ENCODE data around the gene PDIA5. TPM values are rescaled to one million over a fixed set of nuclear protein-coding genes. Genes with fewer than 3 reads are reported as not detected.

Gene PDIA5
- total RNA-seq, result 38.2 and 58.8 TPM in 2 replicates

DNA sequence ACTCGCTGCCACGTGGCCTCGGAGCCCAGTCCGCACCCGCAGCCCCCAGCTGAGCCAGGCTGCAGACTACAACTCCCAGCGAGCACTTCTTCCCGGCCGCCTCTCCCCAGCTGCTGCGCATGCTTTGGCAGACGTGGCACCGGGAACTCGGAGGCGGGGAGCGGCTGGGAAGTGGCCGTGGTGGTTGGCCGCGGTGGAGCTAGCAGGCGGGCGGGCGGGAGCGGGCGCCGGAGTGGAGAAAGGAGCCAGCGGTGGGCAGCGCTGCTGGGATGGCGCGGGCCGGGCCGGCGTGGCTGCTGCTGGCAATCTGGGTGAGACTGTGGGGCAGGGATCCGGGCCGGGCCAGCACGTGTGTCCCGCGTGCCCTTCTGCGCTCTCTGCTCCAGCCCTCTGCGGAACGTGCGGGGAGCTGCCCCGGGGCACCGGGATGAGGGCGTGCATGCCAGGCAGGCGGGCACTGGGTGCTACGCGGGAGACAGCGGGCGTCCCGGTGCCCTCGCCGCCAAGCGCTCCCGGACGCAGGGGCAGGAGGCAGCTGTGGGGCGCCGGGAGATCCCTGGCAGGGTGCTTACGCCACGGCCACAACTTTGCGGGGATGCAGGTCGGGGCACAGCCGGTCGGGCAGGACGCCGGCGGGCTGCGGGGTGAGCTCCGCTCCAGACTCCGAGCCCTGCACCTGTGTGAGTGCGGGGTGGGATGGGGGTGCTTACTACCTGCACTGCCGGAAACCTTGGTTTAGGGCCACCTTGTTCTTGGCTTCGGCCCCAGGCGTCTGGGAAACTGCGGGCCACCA is at the start of gene PDIA5:
TSS of gene PDIA5 (plus strand) at position 130 of the 793 bp plus-strand sequence. CDS start at position 270, 140 bp downstream.
- peak; percentile 68 for DNase-seq (ENCODE audit: low read depth, low spot score)

DNA sequence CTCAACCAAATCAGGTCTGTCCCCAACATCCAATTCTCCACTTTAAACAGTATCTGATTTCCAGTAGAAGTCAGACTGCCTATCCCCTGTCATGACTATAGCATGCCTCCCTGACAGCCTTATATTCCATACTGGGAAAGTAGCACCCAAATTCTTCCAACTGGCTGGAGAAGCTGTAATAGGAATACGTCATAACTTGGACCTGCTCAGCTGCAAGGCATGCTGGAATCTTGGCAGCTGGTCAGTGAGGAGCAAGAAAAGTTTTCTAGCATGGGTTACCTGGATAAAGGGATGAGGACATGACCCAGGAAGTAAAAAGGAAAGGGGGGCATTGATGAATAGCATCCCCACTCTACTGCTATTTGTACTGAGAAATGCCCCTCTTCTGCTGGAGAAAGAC is 48.1 kb upstream of the PDIA5 start:
- no peak for DNase-seq (ENCODE audit: low read depth, low spot score)

DNA sequence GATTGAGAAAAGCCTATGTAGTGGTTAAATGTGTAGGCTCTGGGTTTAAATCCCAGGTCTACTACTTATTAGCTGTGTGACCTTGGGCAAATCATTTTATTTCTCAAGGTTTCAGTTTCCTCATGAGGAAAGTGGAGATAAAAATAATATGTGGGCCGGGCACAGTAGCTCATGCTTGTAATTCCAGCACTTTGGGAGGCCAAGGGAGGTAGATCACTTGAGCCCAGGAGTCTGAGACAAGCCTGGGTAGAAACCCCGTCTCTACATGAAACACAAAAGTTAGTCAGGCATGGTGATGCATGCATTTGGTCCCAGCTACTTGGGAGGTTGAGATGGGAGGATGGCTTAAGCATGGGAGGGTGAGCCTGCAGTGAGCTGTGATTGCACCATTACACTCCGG is 47.7 kb upstream of the PDIA5 start:
- no peak for DNase-seq (ENCODE audit: low read depth, low spot score)

DNA sequence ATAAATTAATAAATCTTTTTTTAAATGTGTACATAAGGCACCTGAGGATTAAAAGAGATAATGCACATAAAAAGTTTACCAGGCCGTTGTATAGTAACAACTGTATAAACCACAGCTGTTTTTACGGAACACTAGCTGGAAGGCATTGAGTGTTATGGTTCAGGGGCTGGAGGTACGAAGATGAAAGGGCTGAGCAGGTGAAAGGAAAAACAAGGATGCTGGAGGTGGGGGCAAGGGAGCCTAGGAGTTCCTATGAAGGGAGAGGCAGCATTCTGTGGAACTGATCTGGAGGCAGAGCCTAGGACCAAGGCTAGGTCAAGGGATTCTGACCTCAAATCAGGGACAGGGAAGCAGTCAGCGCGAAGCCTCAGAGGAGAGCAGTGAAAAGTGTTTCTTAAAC is 47.2 kb upstream of the PDIA5 start:
- DNase-seq (ENCODE audit: low read depth, low spot score), result no peak

DNA sequence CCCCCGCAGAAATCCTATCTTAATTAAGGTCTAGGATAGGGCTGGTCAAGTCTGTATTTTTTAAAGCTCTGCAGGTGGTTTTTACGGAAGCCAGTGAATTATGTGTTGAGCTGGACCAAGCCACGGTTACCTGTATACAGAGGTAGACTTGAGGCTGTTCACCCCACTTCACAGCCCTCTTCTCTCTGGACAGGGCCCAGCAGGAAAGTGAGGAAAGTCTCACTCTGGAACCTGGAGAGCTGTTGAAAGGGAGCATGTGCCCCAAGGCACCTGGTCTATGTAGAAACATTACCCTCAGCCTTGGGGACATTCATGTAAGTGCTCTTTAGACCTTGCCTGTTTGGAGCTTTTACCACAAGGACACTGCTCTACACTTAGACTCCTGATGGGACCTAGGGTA is 46.1 kb upstream of the PDIA5 start:
- DNase-seq (ENCODE audit: low read depth, low spot score), result no peak

DNA sequence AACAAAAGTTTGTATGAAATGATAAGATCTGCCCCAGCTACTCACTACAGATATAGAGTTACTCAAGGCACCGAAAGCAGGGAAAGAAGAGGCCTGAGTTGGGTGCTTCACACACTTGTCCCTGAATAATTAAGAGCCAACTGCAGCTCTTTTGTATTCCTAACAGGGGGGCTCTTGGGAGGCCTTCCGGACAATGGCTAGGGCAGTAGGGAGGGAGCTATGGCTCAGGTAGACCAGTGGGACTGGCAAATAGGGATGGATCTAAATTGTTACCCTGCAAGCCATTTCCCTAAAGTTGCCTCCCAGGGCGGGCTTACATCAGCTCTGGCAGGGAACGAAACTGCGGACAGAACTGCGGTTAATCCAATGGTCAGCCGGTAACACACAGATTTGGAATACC is 45.4 kb upstream of the PDIA5 start:
- DNase-seq (ENCODE audit: low read depth, low spot score), result no peak

DNA sequence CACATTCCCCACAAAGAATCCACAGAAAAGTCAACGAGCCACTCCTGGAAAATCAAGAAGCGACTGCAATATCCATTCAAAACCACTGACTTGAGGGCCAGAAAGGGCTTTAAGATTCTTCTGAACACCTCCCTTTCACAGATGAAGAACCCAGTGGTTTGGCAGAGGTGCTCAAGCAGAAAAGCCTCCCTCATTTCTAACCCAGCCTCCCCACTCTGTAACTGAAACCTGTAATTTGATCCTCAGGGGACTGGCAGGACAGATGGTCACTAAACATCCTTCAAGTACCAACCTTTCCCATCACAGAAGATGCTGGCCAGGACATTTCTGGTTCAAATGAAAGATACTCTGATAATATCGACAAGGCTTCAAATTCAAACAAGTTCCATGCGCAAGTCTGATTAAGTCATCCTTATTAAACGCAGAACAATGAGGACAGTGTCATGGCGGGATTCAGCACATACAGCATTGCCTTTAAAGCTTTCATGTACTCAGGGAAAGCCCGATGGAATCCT is 44.8 kb upstream of the PDIA5 start:
- no peak for DNase-seq (ENCODE audit: low read depth, low spot score)

DNA sequence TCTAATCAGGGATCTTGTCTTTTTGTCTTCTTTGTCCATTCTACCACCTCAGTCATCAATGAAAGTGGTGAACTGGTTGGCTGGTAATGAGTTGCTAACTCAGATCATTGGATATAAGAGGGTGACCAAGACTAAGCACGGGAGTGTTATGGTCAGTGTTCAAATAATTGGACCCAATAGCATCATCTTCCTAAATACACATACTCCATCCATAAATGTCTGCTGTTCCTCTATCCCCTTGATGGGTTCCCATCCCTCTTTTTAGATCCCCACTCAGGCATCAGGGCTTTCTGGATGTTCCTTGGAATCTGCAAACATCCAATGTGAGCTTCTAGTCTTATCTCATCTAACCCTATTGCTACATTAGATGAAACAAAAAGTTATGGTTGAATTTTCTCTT is 42.8 kb upstream of the PDIA5 start:
- DNase-seq (ENCODE audit: low read depth, low spot score), result no peak

DNA sequence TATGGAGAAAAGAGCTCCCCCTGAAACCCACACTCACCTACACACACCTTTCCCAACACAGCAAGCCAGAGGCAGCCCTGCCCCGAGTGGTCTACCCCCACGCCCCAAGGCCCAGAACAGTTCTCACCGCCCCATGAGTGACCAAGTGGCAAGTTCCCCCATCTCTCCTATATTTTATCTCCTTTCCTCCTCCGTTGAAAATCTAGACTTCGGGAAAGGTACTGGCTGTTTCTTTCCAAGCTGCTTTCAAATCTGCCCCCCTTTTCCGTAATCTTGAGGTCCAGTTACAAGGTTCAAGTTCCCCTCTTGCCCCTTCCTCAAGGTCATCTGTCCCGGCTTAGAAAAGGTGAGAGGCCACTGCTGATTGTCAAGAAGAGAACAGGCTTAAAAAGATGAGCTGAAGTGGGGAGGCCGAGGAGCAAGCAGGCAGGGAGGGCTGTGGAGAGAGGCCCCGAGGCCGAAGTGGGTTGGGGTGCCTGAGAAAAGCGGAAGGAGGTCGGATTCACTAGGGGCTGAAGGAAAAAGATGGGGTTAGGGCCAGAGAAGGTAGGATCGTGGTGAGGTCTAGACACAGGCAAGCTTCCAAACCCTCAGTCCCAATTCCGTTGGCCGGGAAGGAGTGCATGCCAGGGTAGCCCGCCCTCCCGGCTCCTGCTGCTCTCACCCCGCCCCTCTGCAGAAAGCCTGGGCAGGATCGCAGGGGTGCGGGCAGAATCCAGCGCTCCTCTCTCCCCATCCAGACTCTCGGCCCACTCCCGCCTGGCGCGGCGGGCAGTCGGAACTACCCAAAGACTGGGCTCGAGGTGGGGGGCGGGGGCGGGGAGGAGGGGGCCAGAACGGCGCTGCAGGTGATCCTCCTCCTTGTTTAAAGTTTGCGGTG is 40.9 kb upstream of the PDIA5 start:
- no peak for DNase-seq (ENCODE audit: low read depth, low spot score)

DNA sequence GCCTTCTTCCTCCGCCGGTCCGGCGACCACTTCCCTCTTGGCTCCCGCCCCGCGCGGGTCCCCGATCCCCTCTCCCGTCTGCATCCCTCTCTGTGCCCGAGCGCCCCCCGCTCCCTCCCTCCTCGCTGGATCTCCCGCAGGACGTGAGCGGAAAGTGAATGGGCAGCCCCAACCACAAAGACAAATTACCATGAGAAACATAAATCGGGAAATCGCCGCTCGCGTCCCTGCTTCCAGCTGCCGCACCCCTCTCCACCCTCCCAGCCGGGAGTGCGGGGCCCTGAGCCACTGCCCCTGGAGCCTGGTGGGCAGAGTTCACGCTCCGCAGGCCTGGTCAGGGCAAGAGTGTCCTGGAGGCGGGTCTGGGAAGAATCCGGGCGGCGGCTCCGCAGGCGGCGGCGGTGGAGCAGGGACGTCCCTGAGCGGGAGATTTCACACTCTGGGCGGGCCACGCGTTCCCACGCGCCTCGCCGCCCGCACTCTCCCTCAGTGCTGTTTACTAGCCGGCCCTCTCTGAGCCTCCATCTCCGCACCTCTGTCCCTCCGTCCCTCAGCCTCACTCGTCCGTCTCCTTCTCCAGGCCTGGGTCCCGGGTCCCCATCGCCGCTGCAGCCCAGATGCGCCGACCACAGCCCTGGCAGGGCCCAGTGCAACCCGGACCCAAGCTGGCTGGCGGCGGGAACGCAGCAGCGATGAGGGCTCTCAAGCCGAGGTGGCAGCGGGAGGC is 40.1 kb upstream of the PDIA5 start:
- DNase-seq (ENCODE audit: low read depth, low spot score), result no peak

DNA sequence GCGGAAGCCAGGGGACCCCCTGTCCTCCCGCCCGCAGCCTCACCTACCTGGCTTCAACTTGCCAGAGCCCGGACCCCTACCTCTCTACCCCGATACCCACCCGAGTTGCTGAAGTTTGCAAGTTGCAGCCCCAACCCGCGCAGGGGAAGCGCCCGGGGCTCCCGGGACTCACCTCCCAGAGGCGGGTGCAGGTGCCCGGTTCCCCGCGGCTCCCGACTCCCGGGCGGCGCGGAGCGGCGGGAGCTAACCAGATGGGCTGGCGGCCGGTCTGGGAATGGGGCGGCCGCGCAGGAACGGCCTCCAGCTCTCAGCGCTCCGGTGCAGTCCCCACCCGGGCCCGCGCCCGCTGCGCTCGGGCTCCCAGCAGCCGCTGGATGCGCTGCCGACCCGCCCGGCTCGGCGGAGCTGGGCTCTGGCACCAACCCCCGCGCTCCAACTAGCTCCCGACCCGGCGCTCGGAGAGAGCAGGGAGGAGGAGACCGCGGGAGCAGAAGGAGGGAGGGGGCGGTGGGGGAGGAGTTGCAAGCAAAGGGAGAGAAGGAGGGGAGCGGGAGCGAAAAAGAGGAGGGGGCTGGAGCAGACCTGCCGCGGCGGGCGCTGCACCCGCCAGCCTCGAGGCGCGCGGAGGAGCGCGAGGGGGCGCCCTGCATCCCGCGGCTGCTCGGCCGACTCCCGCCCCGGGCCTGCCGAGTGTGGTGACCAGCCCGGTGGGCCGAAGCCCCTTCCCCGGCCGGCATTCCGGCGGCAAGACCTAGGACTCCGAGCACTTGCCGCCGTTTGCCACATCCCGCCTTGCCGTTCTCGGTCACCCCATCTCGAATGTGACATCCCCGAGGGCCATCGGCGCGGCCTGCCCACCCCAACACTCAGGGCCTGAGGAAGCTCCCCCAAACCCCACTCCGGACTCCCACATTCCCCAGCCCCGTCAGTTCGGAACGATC is 39.3 kb upstream of the PDIA5 start, which contains the start of gene SEMA5B:
TSS of gene SEMA5B (minus strand) at position 472 of the 941 bp plus-strand sequence. CDS start 66,500 bp downstream, outside the sequence.
- no peak for DNase-seq (ENCODE audit: low read depth, low spot score)

DNA sequence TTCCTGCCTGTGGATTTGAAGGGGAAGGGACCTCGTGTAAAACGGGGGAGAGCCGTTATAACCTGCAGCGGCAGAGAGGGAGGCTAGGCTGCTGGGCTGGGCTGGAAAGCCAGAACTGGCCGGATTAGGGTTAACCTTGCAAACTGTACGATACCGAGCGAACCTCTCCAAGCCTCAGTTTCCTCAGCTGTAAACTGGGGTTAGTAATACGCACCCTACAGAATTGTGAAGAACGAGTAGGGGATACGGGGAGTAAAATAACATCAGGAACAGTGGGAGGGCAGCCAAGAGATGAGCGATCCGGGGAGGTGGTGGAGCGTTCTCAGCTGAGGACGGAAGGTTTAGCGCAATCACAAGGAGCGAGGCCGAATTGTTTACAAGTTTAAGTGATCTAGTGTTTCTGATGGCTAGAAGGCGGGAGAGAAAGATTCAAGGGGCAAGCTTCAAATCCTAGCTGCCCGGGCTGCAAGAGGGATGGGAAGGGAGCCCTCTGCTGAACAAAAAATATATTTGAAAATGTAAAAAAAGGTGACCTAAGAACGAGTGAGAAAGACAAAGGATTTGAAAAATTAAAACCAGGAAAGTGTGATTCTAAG is 38.5 kb upstream of the PDIA5 start:
- no peak for DNase-seq (ENCODE audit: low read depth, low spot score)

DNA sequence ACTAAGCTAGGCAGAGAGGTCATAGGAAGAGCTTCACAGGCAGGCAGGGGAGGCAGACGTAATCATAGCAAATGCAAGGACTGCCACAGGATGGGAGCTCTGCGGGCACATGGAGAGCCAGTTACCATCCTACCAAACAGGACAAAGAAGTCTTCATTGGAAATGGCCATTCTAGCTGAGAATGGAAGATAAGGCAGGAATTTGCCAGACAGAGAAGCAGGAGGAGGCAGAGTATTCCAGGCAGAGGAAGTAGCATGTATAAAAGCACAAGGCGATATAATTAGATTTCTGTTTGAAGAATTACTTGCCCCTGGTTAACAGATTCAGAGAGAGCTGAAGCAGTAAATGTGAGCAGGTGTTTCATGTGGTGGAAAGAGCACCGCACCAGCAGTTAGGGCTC is 35.8 kb upstream of the PDIA5 start:
- no peak for DNase-seq (ENCODE audit: low read depth, low spot score)

DNA sequence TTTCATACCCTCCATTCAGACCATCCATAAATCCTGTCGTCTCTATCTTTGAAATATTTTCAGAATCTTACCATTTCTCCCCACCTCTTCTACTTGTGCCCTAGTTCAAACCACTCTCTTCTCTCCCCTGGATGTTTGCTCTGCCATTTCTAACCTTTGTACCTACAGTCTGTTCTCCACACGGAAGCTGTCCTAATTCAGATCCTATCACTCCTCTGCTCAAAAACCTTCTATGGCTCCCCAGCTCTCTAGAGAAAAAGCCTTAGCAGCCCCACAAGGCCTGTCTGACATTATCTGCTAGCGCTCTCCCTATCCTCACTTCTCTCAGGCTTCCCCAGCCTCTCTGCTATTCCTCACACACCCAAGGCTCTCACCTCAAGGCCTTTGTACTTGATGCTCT is 34.8 kb upstream of the PDIA5 start:
- no peak for DNase-seq (ENCODE audit: low read depth, low spot score)

DNA sequence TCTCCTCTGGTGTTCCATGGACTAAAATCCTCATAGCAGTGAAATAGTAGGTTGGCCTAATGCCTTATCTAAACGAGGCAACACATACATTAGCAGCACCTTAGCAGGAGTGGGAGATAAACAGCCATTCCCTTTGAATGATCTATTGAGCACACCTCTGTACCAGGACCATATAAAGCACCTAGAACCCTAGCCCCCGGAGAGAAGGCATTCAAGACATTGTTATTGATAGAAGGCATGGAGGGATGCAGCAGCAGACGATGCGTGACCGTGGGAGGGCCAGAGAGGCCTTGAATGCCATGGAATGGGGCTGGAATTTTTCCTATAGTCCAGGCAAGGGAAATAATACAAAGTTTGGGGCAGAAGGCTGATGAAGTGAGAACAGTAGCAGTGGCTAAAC is 32.7 kb upstream of the PDIA5 start:
- no peak for DNase-seq (ENCODE audit: low read depth, low spot score)

DNA sequence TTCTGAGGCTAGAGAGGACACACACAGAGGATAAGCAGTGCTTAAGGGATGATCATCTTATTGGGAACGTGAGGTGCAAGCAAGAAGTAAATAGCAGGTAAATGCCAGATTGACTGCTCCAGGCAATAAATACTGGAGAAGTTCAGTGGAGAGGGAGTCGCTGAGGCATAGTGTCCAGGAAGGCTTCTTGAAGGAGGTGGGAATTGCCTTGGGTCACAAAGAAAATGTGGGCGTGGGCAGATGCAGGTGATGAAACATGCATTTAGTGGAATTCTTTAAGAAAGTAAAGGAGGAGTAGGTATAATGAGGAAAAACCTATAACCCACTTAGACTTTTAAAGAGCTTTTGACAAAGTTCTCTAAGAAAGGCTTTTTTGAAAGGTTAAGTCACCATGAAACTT is 31.8 kb upstream of the PDIA5 start:
- DNase-seq (ENCODE audit: low read depth, low spot score), result no peak

DNA sequence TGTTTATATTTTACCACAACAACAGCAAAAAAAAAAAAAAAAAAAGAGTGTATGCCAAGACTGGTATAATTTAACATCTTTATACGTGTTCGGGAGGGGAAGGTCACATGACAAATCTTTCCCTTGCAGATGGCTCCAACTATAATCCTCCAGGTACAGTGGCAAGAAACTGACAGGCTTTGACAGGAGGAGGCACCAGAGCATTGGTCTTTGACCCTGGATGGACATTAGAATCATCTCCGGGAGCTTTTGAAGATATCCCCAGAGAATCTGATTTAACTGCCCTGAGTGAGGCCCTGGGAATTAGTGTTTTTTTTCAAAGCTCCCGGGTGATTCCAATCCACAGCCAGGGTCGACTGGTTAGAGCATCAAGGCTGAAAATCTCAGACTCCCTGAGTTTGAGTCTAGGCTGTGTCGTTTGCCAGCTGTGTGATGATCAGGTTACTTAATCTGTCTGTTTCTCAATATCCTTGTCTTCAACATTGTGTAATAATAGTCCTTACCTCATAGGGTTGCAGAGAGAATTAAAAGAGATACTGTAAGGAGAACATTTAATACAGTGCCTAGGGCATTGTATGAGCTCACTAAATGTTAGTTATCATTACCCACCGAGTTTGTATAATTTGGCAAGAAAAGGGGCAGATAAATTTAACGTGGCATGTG is 30.3 kb upstream of the PDIA5 start:
- no peak for DNase-seq (ENCODE audit: low read depth, low spot score)

DNA sequence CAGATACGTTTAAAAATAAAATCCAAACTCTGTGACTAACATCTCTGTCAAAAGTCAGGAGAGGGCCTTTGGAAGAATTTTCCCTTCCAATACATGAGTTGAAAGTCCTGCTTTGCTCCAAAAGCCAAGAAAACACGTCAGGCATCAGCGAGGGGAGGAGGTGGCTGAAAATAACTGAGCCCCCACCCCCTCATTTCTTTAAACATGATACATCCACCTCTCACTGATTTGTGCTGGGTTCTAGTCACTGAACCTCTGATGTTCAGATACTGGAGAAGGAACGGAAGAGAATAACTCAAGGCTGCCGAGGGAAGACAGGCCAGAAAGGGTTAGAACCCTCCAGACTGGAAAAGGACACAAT is 29.8 kb upstream of the PDIA5 start:
- DNase-seq (ENCODE audit: low read depth, low spot score), result no peak

DNA sequence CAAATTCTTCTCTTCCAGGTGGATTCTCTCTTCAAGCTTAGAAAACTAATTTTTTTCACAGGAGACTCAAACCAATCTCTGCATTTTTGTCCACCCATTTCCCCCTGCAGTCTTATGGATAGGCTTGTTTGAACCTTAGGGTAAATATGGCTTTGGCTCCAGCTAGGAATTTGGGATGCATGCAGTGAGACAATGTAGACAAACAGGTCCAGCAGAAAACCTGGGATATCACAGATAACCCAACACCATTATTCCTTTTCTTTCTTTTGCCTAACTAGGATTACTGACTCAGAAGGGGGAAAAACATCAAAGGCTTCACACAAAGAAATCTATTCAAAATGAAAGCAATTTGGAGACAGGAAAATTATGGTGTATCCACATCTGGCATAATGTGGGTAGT is 28.1 kb upstream of the PDIA5 start:
- no peak for DNase-seq (ENCODE audit: low read depth, low spot score)

DNA sequence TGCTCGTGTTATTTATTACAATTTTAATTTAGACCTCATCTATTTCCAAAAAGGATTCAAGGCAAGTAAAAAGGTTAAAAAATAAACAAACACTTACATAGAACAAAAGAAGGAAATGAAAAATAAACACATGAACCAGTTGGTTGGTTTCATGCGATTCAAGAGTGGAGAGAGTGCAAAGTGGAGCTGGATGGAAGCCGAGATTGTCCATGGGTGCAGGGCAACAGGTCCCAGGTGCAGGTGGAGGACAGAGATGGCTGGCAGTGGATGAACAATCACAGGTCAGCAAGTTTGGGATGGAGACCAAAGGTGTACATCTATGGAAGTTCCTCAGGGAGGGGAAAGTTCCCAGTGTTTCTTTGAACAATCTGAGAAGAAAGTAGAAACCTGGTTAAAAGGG is 27.6 kb upstream of the PDIA5 start:
- no peak for DNase-seq (ENCODE audit: low read depth, low spot score)

Measured in pulmonary artery endothelial cell (primary cell).